ENCODE results near the gene P2RX3.
"Not testable (repeated sequence)": the region's sequence is repeated elsewhere in the genome, so short reads cannot be mapped to it uniquely, and the experiment has no call there.

P2RX3 gene

DNA sequence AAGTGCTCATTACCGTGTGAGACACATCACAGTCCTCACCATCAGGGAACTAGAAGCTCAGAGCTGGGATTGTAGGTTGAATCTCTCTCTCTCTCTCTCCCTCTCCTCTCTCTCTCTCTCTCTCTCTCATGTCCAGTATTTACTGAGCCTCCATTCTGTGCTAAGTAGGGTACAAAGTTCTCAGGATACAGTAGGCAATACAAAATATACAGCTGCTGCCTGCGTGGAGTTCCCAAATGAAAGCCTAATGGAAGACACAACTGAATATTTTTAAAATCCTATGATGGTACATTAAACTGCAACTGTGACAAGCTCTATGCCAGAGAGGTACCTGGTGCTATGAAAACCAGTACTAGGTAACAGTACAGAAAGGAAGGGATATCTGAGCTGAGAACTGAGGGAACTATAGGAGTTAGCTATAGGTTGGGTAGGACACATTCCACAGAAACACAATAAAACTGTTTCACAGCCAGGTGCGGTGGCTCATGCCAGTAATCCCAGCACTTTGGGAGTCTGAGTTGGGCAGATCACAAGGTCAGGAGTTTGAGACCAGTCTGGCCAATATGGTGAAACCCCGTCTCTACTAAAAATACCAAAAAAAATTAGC, 61.9 kb downstream of the P2RX3 start:
- DNase-seq (ENCODE audit: low read depth), result no peak

DNA sequence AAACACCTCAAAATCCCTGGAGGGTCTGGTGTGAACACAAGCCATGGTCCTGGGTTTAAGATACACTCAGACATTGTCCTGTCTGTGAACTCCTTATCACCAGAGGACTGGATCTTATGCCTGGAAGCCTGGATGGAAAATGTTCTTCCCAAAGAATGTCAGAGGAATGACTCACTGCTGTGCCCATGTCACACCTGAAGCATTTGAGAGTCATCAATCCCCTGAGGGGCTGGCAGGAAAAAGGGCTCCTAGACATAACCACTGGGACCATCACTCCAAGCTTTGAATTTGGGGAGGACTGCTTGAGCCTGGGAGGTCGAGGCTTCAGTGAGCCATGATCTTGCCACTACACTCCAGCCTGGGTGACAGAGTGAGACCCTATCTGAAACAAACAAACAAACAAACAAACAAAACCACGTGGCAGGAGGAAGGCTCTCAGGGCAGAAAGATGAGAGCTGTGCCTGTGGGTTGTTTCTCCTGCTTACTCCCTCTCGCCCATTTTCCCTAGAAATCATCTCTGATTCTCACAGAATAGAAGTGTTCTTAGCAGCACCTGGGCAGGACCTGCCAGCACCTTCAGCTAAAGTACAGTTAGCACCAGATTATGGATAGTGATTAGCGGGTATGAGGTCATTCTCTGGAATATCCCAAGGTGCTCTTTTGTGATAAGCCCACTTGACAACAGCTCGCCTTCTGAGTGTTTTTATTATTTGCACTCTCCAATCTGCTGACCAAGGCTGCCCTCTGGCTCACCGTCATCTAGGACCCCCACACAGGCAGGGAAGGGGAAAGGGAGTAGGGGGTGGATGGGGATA, 64.2 kb downstream of the P2RX3 start:
- DNase-seq (ENCODE audit: low read depth), result no peak

DNA sequence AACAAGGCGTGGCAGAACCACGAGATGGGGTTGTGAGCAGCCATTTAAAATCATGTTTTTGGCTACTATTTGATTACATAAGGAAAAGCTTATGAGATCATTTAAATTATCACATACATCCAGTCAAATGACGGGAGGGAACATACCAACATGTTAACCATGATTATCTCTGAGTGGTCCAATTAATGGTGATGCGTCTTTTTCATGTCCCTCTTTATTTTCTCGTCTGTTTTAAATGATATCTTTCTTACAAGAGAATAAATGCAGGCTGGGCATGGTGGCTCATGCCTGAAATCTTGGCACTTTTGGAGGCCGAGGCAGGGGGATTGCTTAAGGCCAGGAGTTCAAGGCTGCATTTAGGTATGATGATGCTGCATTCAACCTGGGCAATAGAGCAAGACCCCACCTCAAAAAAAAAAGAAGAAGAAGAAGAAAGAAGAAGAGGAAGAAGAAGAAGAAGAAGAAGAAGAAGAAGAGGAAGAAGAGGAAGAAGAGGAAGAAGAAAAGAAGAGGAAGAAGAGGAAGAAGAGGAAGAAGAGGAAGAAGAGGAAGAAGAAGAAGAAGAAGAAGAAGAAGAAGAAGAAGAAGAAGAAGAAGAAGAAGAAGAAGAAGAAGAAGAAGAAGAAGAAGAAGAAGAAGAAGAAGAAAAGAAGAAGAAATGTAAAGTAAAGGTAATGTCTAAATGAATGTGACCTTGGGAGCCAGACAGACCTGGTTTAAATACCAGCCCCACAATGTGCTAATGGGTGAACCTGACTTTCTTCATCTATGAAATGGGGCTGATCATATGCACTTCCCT, 65.0 kb downstream of the P2RX3 start:
- not testable (repeated sequence) for DNase-seq (ENCODE audit: low read depth)

DNA sequence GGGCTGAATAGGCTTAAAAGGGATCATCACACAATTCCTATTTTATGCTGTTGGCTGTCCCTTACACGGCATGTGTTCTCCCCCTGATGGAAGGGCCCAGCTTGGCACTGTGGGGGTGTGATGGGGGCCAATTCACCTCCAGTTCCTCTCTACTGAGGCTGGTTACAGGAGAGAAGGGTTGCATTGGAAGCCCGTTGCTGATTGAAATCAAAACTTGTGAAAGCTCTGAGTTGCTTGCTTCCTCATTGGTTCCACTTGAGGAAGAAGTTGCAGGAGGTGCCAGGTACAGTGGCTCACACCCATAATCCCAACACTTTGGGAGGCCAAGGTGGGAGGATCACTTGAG, 65.6 kb downstream of the P2RX3 start:
- DNase-seq (ENCODE audit: low read depth), result no peak

DNA sequence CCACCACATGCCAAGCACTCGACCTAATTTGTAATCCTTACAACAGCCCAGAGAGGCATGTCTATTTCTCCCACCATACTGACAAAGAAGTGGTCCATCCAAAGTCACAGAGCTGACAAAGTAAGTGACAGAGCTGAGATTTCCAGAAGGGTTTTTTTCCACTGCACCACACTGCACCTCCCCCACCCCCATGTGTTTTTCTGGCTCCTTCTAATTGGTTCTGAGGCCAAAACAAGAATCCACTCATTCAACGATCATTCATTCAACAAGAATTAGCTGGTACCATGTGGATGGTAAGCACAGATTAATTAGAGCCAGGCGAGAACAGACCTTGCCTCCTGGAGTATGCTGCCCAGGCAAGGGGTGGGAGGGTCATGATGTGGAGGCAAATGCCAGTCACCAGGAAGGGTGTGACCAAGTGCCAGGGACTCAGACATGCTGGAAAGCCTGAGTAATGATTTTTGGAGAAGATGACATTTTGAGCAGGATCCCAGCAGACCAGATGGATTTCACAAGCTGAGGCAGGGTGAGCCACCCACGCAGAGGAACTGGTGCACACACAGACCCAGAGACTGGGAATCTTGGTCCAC, 67.2 kb downstream of the P2RX3 start:
- no peak for DNase-seq (ENCODE audit: low read depth)

DNA sequence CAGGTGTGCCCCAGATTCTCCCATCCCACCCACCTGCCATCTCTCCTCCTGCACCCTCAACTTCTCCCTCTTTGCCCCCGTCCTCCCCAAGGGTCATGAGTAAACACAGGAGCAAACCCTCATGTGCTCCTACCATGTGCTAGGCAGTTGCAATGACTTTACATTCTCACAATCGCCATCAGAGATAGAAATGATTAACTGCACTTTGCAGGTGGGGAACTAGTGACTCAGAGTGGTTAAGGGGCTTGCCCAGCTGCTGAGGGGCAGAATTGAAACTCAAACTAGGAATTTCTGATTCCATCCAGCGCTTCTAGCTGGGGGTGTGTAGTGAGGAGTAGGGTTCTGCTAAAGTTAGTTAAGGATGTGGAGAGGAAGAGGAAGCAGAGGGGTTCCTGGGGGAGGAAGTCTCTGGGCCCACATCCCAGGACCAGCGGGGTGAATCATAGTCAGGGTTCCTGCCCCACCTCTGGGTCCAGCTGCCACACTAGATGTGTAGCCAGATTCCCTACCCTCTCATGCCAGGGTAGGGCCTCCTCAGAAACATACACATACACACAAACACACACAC, 68.3 kb downstream of the P2RX3 start:
- peak; percentile 4 for DNase-seq (ENCODE audit: low read depth)

DNA sequence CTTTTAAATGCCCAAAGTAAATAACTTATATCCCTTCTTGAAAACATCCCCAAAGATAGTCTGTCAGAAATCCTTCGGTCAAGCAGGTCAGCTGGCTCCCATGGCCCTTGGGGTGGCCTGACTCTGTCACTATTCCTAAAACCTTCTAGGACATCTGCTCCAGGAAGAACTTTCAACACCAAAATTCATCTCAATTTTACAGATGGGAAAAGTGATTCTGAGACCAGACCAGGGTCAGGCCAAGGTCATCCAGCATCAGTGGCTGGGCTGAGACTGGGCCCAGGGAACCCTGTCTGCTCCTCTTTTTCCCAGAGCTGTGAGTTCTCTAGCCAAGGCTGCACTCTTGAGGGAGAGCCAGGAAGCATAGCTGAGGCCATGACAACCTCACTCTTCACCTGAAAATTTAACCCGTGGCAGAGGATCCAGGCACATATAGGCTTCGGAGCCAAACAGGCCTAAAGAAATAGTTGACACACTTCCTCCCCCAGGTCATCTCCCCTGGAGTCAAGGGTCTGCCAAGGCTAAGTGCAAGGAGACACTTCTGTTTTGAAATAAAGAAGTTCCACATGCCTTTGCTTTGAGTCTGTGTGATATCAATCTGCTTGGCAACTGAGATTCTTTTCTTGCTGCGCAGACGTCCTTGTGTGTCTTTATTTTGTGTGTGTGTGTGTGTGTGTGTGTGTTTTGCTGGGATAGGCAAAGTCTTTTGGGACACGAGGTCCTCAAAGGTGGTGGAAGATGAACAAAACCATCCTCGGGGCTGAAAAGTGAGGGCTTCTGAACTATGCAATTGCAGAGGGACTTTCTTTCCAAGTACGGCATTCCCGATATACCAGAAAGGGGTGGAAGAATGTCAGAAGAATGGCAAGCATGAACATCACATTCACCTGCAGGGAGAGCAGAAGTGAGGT, 69.1 kb downstream of the P2RX3 start:
- no peak for DNase-seq (ENCODE audit: low read depth)

DNA sequence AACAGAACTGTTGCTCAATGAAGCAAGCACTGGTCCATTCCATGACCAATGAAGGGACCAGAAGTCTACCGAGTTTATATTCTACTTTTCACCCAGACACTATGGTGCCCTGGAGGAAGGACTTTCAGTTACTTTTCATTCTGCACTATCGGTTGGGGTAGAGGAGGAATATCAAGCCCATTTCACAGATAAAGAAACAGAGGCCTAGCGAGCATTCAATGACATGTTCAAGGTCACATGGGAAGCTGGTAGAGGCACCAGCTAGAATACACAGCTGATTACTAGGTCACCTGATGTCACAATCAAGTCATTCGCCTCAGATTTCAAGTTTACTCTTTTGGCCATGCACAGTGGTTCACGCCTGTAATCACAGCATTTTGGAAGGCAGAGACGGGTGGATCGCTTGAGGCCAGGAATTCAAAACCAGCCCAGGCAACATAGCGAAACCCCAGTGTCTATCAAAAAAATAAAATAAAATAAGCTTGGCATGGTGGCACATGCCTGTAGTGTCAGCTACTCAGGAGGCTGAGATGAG, 69.9 kb downstream of the P2RX3 start:
- DNase-seq (ENCODE audit: low read depth), result no peak

DNA sequence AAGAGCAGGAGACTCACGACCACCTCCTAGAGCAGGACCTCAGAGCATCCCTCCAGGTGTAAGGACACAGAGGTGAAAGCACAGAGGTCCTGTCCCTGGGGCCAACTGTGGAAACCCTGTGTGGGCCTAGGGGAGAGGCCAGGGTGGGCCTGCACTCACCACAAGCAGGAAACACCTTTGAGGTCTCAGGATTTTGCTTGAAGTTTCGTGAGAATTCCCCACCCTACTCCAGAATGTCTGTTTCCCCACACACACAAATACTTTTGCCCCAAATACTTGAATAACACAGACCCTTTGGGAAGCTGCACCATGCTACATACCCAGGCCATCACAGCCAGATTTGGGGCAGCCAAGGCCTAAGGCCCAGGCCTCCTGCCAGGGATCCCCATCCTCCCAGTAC, 70.6 kb downstream of the P2RX3 start:
- no peak for DNase-seq (ENCODE audit: low read depth)

DNA sequence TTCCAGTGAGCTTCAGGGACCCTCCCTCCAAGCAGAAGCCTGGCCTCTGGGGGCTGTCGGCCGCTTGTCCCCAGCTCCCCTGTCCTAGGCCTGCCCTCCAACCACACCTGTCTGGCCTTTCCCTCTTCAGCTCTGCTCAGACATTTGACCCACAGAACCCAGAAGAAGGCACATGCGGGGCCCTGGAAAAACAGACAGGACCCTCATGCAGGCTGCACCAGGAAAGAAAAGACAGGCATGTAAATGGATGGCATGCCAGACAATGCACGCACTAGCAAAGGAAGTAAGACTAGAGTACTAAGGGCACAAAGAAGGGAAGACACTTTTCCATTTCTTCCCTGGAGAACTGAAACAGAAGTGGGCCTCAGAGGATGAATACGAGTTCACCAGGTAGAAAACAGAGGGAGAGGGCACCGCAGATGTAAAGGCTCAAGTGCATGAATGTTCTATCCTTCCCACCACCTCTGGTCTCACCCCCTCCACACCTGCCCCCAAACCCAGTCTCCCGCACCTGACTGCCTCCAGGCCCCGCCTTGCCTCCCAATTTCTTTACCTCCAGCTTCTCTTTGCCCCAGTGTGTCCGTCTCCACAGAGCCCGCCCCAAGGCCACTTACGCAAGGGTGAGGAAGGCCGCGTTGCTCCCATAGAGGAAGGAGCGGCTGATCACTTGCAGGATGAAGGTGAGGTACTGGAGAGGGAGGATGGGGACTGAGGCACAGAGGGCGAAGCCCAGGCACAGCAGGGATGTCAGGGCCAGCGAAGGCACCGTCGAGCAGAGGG, 71.4 kb downstream of the P2RX3 start:
- DNase-seq (ENCODE audit: low read depth), result no peak

DNA sequence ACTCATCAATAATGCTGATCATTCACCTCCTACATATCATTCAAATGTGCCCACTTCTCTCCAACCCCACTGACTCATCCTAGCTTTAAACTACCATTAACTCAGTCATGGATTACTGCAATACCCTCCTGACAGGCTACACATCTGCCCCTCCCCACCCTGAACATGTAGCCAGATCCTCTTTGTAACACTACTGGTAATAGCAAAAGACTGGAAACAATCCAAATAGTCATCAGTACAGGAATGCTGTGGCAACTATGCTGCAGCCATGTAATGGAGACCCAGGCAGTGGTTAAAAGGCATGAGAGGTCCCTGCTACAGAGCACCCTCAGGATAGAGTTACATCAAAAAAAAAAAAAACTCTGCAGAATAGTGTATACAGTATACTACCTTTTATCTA, 72.1 kb downstream of the P2RX3 start:
- DNase-seq (ENCODE audit: low read depth), result no peak

DNA sequence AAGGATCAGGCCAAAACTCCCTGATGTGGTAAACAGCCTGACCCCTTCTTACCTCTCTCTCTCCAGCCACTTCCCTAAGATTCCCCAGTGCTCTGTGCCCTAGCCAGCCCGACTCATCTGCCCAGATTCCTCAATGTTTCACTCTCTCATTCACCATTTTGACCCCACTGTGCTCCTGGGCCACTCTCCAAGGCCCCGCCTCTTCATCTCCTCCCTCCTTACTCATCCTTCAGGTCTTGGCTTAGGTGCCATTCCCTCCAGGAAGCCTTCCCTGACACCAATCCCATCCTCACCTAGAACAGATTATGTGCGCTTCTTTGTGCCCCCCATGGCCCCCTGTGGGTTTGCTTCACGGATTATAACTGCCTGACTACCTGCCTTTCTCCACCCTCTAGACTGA, 75.5 kb downstream of the P2RX3 start:
- DNase-seq (ENCODE audit: low read depth), result no peak

DNA sequence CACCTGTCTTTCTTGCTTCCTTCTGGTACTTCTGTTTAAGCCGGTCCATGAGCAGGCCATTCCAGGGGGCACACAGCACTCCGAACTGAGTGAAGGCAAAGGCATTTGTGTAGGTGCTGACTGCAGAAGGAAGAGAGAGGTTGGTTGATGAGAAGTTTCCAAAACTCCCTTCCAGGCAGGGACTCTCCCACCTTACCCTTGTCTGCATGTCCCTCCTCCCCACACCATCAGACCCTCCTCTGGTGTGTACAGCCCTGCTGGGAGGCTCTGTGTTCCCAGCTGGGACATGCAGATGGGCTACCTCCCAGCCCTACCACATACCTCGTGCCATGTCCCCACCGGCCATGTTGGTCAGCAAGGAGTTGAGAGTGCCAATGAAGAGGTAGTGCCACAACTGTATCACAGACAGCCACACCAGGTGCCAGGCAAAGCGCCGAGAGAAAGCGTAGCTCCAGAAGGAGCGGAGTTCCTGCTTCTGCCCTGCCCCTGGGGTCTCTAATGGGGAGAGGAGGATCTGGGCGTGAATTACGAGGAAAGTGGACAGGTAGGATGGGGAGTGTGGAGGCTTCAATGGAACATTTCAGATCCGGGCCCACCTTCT, 76.6 kb downstream of the P2RX3 start:
- no peak for DNase-seq (ENCODE audit: low read depth)

DNA sequence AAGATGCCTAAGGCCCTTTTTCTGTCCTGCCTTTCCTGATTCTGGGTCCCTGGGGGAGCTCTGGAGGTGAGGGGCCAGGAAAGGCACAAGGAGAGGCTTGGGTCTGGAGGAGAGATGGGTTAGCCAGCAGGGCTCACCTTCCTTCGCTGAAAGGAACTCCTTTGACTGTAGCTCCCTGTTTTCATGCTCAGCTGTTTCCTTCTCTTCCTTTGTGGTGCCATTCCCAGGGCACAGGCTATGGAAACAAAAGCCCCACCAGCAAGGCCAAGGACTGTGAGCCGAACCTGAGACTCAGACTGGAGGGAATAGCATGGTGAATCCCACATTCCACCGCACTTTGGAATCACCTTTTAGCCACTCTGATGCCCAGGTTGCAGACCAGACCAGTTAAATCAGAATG, 78.3 kb downstream of the P2RX3 start:
- DNase-seq (ENCODE audit: low read depth), result no peak

DNA sequence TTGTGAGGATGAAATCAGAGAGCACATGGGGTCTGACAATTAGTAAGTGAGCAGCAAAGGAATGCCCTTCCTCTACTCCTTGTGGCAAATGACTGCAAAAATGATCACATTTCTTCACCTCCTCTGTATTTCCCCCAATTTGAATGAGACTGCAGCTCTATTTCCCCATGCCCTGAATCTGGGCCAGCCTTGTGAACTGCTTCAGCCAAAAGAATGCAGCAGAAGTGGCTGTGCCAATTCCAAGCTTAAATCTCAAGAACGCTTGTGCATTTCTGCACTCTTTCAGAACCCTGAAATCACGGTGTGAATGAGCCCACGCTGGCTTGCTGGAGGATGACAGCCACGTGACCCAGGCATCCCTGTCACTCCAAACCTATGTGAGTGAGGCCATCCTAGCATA, 78.9 kb downstream of the P2RX3 start:
- DNase-seq (ENCODE audit: low read depth), result no peak

DNA sequence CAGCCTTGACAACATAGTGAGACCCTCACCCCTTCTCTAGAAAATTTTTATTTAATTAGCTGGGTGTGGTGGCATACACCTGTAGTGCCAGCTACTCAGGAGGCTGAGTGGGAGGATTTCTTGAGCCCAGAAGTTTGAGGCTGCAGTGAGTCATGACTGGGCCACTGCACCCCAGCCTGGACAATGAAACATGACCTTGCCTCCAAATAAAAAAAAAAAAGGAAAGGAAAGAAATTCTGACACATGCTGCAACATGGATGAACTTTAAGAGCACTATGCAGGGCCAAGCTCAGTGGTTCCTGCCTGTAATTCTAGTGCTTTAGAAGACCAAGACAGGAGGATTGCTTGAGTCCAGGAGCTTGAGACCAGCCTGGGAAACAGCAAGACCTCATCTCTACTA, 80.0 kb downstream of the P2RX3 start:
- no peak for DNase-seq (ENCODE audit: low read depth)

DNA sequence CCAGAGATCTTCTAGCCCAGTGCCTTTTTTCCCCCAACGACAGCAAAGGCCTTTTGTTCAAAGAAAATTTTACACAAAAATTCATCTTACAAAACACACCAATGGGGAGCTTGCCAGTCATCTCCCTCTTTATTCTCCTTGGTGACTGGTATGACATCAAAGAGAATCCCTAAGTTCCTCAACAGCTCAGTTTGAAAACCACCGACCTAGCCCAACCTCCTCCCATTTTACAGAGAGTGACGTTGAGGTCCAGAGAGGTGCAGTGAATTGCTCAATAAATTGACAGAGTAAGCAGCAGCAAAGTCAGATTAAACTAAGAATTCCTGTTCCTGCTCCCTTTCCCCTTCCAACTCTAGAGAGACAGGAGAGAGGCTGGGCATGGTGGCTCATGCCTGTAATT, 81.0 kb downstream of the P2RX3 start:
- no peak for DNase-seq (ENCODE audit: low read depth)

DNA sequence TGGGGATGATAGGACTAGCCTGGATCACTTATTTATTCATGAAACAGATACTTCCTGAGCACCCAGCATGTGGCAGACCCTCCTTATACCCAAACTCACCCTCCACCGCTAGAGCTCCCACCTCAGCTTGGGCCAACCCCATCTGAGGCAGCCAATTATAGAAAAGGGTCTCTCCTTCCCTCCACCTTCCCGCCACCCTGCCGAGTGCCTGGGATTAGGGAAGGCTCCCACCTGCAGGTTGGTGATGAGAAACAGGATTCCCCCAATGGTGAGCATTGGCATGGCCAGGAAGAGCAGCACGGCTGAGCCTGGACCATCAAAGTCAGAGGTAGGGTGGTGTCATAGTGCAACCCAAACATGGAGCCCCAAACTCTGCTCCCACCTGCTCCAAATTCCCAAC, 82.9 kb downstream of the P2RX3 start:
- no peak for DNase-seq (ENCODE audit: low read depth)

DNA sequence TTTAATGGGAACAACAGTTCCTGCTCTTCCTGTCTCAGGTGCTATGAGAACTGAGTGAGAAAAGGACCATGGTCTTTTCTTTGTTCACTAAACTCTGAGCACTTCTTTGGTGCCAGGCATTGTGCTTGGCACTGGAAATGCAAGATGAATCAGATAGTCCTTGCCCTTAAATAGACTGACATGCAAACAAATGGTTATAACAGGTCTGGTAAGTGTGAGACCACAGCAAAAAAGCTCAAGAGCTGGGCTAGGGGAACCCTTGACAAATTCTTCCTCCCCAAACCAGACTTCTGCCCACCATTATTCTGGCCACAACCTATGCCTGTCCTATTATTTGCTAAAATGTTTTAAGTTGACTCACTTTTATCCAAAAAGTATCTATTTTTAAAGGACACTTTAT, 83.7 kb downstream of the P2RX3 start:
- DNase-seq (ENCODE audit: low read depth), result no peak

All from stimulated activated CD8-positive, alpha-beta memory T cell treated with anti-CD3 and anti-CD28 coated beads, Interleukin-7, amount 100 ng/mL, for 24 hours (primary cell).